NOMO-1 (cell line): ENCODE measurements around the gene NRP1.

Source experiments
- DNase-seq, 2 experiments: peaks; one replicate each; lab custom pipeline; 2025; ENCODE audit not compliant: unreplicated experiment in 2 of 2; lab: John Stamatoyannopoulos, UW

Gene NRP1

DNA sequence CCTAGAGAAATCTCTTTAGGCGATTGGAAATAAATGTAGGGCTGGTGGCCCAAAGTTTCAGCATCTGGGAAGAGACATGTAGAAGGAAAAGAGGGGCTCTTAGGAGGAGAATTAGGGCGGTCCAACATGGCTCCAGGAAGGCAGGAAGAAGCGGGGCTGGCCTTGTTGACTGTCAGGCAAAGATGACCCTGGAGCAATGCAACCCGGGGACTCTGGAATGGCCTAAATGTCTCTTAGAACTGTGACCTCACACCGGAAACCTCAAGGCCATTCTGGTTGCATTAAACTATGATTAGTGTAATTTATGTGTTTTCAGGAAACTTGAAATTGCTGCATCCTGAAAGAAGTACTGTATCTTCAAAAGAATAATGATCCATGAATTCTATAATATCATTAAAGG lies 66.8 kb downstream of the NRP1 start:
- peak; percentile 11 to 52 for DNase-seq

GRCh38 chr10:33265621-33266020 lies 68.8 kb downstream of the NRP1 start:
- DNase-seq = no peak

DNA sequence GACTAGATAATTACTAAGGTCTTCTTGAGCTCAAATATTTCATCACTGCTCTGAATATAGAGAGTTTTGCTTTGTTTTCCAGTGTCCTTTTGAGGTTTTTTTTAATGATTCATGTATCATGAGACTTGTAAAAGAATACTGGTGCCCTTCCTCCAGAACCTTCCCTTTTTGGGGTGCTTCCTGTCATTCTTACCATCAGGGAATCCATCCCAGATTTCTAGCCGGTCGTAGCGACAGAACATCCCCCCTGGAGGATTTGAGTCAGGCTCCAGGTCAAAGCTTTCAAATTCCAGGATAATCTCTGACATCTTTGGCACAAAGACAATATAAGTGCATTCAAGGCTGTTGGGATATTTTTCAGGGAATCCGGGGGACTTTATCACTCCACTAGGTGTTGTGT lies 71.0 kb downstream of the NRP1 start:
- no peak for DNase-seq

GRCh38 chr10:33262871-33263270 lies 71.6 kb downstream of the NRP1 start:
- DNase-seq = no peak

DNA sequence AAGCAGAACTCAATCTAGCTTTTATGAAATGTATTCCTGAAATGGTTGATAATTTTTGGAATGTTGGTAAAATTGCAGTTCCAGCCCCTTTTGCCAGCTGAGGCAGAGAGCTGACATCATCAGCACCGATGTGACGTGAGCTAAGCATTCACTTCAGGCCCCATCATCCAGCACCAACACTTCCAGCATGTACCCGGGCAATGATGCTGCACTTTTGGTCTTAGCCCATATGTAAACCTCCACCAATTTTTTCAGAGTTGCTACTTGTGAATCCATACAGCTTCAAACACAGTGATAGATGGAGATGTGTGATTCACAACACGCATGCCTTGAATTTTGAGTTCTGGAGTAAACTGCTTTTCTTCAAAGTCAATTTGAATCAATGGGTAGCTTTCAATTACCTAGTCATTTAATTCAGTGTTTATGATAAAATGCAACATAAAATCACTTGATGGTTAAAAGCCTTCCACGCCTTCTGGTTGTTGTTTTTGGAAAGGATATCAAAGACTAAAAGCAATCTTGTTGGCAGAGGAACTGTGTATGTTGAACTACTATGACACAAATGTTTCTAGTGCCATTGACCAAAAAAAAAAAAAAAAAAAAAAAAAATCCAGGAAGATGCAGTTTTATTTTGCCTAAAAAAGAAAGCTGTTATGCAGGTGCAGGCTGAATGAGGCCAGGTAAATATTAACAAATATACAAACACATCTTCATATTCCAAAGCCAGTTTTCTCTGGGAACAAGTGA lies 73.9 kb downstream of the NRP1 start:
- DNase-seq = no peak

DNA sequence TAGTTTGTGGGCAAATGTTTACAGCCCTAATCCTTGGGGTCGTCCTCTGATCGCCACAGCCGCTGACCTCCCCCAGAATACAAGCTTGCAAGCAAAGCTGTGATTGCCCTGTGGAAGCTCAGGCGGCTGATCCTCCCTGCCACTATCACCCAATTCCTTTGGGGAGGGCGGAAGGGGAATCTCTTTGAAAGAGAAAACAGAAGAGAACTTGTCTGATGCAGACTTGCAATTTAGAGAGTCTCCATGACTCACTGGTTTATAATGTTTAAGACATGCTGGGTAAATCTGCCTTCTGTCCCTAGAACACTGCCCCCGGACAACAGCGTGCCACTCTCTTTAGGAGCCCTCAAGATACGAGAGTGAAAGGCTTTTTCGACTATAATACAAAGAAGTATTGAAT lies 75.5 kb downstream of the NRP1 start:
- no peak for DNase-seq

GRCh38 chr10:33257439-33258080 lies 76.9 kb downstream of the NRP1 start:
- no peak for DNase-seq

DNA sequence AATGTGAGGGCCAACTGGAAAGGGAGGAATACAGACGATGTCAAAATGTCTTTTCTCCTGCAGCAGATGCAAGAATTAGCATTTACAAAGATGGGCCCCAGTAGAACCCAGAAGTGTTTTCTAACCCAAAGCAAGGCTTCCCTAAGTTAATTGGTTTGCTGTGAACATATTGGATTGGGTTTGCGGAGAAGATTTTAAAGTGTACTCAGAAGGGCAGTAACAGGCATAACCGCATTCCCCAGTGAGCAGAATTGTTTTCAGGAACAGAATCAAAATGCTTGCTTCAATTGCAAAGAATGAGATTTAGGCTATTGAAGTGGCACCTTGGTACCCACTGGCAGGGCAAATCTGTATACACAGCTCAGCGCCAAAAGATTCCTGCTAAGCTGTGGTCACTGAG lies 78.0 kb downstream of the NRP1 start:
- DNase-seq = no peak

DNA sequence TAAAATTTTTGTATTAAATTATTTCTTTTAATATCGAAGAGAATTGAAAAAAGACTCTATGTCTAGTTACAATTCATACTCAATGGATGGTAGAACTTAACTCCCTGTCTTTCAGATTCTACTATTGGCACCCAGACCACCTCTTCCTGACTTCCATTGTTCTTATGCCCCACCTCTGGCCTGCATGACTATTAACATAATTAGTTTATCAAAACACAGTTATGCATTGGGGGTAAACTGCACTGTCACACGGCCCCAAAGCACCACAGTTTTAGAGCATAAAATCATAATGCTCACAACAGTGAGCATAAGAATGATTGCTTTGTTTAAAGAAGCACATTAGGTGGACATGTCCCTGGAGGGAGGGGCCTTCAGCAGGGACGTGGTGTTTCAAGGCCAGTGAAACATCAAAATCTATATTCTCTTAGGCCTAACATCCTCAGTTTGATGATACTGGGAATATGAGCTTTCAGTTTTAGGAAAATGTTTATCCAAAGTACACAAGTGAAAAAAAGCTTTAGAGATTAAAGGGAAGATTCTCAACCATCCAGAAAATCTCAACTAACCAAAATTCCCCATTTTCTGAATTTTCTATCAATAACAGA lies 79.8 kb downstream of the NRP1 start:
- DNase-seq = no peak

GRCh38 chr10:33253411-33253810 lies 81.1 kb downstream of the NRP1 start:
- DNase-seq = no peak

GRCh38 chr10:33252794-33253203 lies 81.7 kb downstream of the NRP1 start:
- DNase-seq = no peak

GRCh38 chr10:33252324-33252723 lies 82.1 kb downstream of the NRP1 start:
- no peak for DNase-seq

DNA sequence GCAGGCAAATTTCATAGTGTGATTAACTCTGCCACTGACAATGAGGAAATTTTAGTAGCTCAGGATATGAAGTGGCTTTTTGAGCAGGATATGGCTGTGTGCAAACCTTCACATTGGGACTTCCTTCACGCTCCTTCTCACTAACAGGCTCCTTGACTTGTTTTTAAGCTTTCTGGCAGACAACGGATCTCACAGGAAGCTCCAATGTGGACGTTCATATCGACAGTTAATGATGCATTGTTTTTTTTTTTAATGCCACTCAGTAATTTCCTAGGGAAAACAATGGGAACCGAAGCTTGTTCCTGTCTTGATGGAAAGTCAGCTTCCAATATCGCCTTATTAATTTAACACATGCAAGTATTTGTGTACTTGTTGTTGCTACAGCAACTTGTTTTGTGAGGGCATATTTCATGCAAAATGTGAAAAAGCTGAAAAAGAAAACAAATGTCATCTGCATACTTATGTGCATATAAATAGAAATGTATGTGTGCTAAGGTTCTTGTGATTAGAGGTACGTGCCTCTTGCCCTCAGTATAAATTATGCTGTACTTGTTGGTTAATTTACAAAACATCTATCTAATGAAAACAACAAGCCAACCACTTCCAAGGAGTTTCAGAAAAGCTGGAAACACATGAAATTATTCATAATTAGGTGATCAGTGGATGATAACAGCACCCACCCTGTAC lies 84.7 kb downstream of the NRP1 start:
- DNase-seq = no peak

GRCh38 chr10:33249137-33249536 lies 85.3 kb downstream of the NRP1 start:
- DNase-seq = peak in 1 of 2 experiments; percentile 11

GRCh38 chr10:33248638-33249037 lies 85.8 kb downstream of the NRP1 start:
- DNase-seq = peak; percentile 11 to 83

GRCh38 chr10:33247221-33247922 lies 87.1 kb downstream of the NRP1 start:
- DNase-seq = no peak

DNA sequence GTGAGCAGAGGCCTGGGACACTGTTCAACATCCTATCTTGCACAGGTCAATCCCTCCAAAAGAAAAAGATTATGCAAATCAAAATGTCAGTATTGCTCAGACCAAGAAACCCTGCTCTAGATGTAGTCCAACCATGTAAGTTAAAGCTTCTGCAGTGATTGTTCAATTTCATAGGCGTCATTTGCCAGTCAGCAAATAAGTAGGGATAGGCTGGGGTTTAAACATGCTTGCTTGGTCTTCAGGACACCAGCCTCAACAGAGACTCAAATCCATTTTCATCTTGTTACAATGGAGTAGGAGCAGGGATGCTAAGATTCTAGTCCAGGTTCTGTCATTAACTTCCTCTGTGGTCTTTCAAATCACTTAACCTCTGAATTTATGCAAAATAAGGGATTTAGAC lies 89.1 kb downstream of the NRP1 start:
- no peak for DNase-seq

GRCh38 chr10:33244354-33244967 lies 90.0 kb downstream of the NRP1 start:
- peak in 1 of 2 experiments; percentile 38 for DNase-seq

DNA sequence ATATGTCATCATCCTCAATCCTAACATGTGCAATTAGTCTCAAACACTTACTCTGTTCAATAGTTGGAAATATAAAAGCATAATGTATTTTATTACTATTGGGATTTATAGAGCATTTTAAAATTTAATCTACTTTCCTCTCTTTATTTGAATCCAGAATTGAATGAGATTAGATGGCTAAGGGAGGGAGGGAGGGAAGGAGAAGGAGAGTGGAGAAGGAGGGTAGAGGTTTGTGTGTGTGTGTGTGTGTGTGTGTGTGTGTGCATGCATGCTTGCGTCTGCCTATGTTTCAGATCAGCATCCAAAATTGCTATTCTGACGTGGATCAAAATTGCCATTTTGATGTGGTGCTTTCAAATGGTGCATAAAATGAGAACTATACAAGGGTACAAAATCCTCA lies 90.8 kb downstream of the NRP1 start:
- no peak for DNase-seq

DNA sequence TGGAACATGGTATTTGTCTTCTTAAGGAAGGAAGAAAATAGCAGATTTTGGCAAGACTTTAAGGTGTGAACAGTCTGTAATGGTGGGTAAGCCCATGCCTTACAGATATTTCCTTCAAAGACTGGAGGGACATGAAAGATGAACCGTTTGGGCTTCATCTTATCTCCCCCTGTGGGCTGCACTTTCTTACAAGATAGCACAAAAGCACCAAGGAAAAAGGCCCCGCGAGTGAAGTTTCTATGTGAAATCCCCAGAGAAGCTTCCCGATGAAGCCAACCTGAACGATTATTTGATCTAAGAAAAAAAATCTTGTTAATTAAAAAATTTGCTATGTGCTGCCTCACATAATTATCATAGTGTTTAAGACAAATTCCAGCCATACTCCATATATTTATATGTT lies 91.5 kb downstream of the NRP1 start:
- no peak for DNase-seq
